GM23248 (cell line): ENCODE data around the gene HSD17B13.

ENCODE experiments used
- EZH2 ChIP-seq: fragments of 200-600 bp; sonication (generic); IDR thresholded peaks from 2 replicates; pipeline ENCODE4 v1.6.1; 2018; ENCODE audit warnings: antibody characterized with exemption, mild to moderate bottlenecking; ENCODE audit not compliant: insufficient read depth, poor library complexity, severe bottlenecking
- EZH2phosphoT487 ChIP-seq: fragments of 200-600 bp; sonication (generic); IDR thresholded peaks from 2 replicates; pipeline ENCODE4 v1.6.1; 2018; ENCODE audit warnings: antibody characterized with exemption, moderate library complexity, mild to moderate bottlenecking, low read depth; ENCODE audit not compliant: insufficient read depth

- TF ChIP-seq EZH2phosphoT487 (no peak), EZH2 (no peak)
Measured at GRCh38 chr4:87266986-87267385, 55.7 kb downstream of the HSD17B13 start.
